IMR-90 (cell line): ENCODE results near the gene ANP32A.

Source experiments
- CHD1 ChIP-seq: IDR thresholded peaks from 2 replicates; pipeline ENCODE4 v1.6.1; 2012; ENCODE audit warnings: low read depth, low read length, improper control_type of control experiment
- FOS ChIP-seq: fragments of 150-350 bp; IDR thresholded peaks from 2 replicates; pipeline ENCODE4 v1.6.1; 2016; ENCODE audit warnings: low read depth, low read length
- RAD21 ChIP-seq: IDR thresholded peaks from 2 replicates; pipeline ENCODE4 v1.6.1; 2012; ENCODE audit warnings: low read length, improper control_type of control experiment

DNA sequence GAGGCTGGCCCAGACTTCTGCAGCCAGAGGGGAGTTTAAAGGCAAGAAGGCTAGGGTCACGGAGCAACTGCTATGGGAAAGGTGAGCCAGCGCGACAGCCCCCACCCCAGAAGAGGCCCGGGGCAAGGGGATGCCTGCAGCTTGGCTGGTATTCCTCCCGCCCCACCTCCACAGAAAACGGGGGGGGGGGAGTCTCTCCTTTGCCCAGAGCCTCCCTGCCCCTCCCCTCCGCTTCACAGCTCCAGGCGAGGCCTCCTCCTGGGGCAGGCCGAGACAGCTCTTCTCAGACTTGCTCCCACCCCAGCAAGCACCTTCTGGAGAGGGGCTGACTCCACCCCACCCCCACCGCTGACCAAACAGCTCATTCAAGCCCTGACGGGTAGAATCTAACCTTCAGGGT lies 13.4 kb downstream of the ANP32A start:
- no peak for TF ChIP-seq RAD21
- no peak for TF ChIP-seq CHD1
- no peak for TF ChIP-seq FOS
